Left ventricle myocardium inferior (tissue), 1 donor: ENCODE measurements around the gene TRAP1. TPM values are rescaled to one million over a fixed set of nuclear protein-coding genes. Genes with fewer than 3 reads are reported as not detected.

Source experiments
- DNase-seq: peaks from one replicate; pipeline ENCODE4 v3.0.0-alpha.2; 2020
- H3K27ac ChIP-seq: fragments of 200-600 bp; replicated peaks from 2 replicates; pipeline ENCODE4 v1.8.0; 2021
- H3K27me3 ChIP-seq: fragments of 200-600 bp; 2 replicates; pipeline ENCODE4 v1.8.0; 2021; ENCODE audit warnings: low read depth
- H3K36me3 ChIP-seq: fragments of 200-600 bp; 2 replicates; pipeline ENCODE4 v1.8.0; 2021
- H3K4me1 ChIP-seq: fragments of 200-600 bp; 2 replicates; pipeline ENCODE4 v1.8.0; 2021
- H3K4me3 ChIP-seq: fragments of 200-600 bp; 2 replicates; pipeline ENCODE4 v1.8.0; 2021; ENCODE audit warnings: mild to moderate bottlenecking, moderate library complexity
- H3K9me3 ChIP-seq: fragments of 200-600 bp; replicated peaks from 2 replicates; pipeline ENCODE4 v1.8.0; 2021
- CTCF ChIP-seq: fragments of 200-600 bp; IDR thresholded peaks from 2 replicates; pipeline ENCODE4 v1.8.0; 2021; ENCODE audit warnings: antibody characterized with exemption, mild to moderate bottlenecking, borderline replicate concordance
- intact Hi-C: fragments of 100-400 bp; cut with micrococcal nuclease; formaldehyde crosslinking; loops from one replicate; pipeline ENCODE4 v1.11.0; 2022
- total RNA-seq: library from RNA; stranded (reverse); fragmentation: NEBNext Ultra II Directional; extraction: Animal tissue kit (Norgen Biotek cat#: 25700); gene quantifications from one replicate; pipeline ENCODE4 v1.2.1, GENCODE V29; 2021
- donor health status: DM: no; HTN: yes; CAD: no; lungs with severe emphysema.

The TRAP1 gene
- total RNA-seq, 1 donor from 2014 or later: 128 TPM

GRCh38 chr16:3645504-3646347 is 71.6 kb downstream of the TRAP1 start:
- no peaks in the 10 kb centered on the region for H3K27me3 ChIP-seq
- TF ChIP-seq CTCF: no peak
- H3K4me1 ChIP-seq: no peaks in the 10 kb centered on the region
- peaks cover 15% of the 10 kb centered on the region for H3K36me3 ChIP-seq
- no peaks in the 10 kb centered on the region for H3K9me3 ChIP-seq
- H3K4me3 ChIP-seq: no peak overlapping the region
- DNase-seq: no peak
- H3K27ac ChIP-seq: no peak overlapping the region
- intact Hi-C loops: no loop called here

- Histone ChIP-seq H3K27ac (no peak overlapping the region), H3K27me3 (no peaks in the 10 kb centered on the region), H3K4me3 (no peak overlapping the region), H3K36me3 (peaks cover 16% of the 10 kb centered on the region), H3K9me3 (no peaks in the 10 kb centered on the region), H3K4me1 (no peaks in the 10 kb centered on the region)
- intact Hi-C loops: no loop called here
- no peak for DNase-seq
- TF ChIP-seq CTCF: no peak
These were observed 72.2 kb downstream of the TRAP1 start for GRCh38 chr16:3645108-3645503.

GRCh38 chr16:3643095-3643730 is 74.1 kb downstream of the TRAP1 start:
- intact Hi-C loops: no loop called here
- Histone ChIP-seq H3K9me3 (no peaks in the 10 kb centered on the region), H3K4me3 (no peak overlapping the region), H3K4me1 (no peaks in the 10 kb centered on the region), H3K27ac (no peak overlapping the region), H3K27me3 (no peaks in the 10 kb centered on the region), H3K36me3 (peaks cover 16% of the 10 kb centered on the region)
- no peak for TF ChIP-seq CTCF
- no peak for DNase-seq

GRCh38 chr16:3642397-3643094 is 74.8 kb downstream of the TRAP1 start:
- Histone ChIP-seq H3K27me3 (no peaks in the 10 kb centered on the region), H3K4me1 (no peaks in the 10 kb centered on the region), H3K36me3 (peaks cover 16% of the 10 kb centered on the region), H3K4me3 (no peak overlapping the region), H3K27ac (no peak overlapping the region), H3K9me3 (no peaks in the 10 kb centered on the region)
- no peak for DNase-seq
- no peak for TF ChIP-seq CTCF
- intact Hi-C loops: no loop called here

- no peak for TF ChIP-seq CTCF
- DNase-seq: no peak
- H3K4me3 ChIP-seq: no peak overlapping the region
- H3K27me3 ChIP-seq: no peaks in the 10 kb centered on the region
- intact Hi-C loops: no loop called here
- no peak overlapping the region for H3K27ac ChIP-seq
- H3K9me3 ChIP-seq: no peaks in the 10 kb centered on the region
- peaks cover 16% of the 10 kb centered on the region for H3K36me3 ChIP-seq
- no peaks in the 10 kb centered on the region for H3K4me1 ChIP-seq
These were observed 75.4 kb downstream of the TRAP1 start for GRCh38 chr16:3641801-3642396.
